CD4-positive, alpha-beta T cell treated with Interleukin-6 for 4 hours (primary cell): ENCODE measurements around the gene PEAR1.

Experiments used
- DNase-seq: peaks from one replicate; pipeline ENCODE4 v3.0.0-alpha.2; 2020; ENCODE audit warnings: mixed read lengths

Gene PEAR1, protein sequence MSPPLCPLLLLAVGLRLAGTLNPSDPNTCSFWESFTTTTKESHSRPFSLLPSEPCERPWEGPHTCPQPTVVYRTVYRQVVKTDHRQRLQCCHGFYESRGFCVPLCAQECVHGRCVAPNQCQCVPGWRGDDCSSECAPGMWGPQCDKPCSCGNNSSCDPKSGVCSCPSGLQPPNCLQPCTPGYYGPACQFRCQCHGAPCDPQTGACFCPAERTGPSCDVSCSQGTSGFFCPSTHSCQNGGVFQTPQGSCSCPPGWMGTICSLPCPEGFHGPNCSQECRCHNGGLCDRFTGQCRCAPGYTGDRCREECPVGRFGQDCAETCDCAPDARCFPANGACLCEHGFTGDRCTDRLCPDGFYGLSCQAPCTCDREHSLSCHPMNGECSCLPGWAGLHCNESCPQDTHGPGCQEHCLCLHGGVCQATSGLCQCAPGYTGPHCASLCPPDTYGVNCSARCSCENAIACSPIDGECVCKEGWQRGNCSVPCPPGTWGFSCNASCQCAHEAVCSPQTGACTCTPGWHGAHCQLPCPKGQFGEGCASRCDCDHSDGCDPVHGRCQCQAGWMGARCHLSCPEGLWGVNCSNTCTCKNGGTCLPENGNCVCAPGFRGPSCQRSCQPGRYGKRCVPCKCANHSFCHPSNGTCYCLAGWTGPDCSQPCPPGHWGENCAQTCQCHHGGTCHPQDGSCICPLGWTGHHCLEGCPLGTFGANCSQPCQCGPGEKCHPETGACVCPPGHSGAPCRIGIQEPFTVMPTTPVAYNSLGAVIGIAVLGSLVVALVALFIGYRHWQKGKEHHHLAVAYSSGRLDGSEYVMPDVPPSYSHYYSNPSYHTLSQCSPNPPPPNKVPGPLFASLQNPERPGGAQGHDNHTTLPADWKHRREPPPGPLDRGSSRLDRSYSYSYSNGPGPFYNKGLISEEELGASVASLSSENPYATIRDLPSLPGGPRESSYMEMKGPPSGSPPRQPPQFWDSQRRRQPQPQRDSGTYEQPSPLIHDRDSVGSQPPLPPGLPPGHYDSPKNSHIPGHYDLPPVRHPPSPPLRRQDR

DNA sequence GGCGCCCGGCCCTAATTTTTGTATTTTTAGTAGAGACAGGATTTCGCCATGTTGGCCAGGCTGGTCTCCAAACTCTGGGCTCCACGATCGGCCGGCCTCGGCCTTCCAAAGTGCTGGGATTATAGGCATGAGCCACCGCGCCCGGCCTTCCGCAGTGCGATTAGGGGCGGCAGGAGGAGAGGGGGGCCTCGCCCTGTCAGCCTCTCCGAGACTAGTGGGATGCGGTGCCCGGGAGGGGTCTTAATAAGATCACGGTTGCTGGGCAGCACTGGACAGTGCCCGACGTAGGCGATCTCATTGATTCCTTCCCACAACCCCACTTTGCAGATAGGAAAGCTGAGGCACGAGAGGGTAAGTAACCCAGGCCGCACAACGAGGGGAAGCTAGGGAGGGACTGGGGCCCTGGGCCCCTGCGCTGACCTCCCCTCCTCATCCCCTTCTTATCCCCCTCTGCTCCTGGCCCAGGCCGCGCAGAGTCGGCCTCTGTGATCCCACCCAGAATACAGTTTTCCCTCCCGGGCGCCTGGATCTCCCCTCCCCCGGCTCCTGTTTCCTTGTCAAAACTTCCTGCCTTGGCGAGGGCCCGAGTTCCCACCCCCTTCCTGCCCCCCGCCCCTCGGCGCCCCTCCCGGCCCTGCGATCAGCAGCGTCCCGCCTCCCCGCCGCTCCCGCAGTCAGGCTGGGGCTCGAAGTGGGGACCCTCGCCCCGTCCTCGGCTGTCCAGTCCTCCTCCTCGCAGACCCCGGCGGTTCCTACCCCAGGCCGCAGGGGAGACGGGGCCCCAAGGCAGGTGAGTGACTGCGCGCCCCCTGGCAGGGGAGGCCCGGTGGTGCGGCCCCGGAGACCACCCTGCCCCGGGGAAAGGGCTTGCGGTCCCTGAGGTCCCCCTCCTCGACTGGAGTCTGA, at the start of gene PEAR1:
Gene PEAR1 (plus strand): TSS at position 671 of the 906 bp plus-strand sequence. CDS start 10,209 bp downstream, outside the sequence.
- DNase-seq, result peak; percentile 34

DNA sequence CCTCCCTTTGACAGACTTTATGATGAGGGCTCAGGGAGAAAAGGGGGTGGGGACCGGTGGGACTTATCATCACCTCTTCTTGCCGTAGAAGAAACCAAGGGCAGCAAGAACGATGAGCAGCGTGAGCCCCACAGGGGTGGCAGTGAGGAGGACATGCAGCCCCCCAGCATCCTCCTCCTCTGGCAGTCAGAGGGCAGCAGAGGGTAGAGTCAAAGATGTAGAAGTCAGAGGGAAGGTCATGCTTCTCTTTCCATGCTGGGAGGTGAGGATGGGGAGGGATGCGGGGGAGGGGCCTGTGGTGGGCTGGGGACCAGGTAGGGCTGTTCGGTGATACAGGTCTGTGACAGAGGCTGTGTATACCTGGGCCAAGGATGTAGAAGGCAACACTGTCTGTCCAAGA, 49.4 kb upstream of the PEAR1 start:
- DNase-seq, result no peak

DNA sequence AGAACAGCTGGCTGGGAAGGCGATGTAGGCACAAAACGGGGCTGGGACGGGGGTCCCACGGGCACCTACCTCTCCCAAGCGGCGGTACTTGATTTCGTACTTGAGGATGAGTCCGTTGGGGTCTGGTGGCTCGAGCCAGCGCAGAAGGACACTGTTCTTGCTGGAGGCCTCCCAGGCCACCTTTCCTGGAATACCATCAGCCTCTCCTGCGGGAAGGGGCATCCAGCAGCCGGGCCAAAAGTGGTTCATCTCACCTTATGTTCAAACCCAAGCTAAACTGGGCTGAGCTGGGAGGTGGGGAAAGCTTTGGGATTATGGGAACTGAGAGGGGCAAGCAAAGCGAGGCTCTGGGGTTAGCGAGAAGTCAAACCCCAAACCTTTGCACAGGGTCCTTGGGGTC, 48.9 kb upstream of the PEAR1 start:
- DNase-seq, result no peak

DNA sequence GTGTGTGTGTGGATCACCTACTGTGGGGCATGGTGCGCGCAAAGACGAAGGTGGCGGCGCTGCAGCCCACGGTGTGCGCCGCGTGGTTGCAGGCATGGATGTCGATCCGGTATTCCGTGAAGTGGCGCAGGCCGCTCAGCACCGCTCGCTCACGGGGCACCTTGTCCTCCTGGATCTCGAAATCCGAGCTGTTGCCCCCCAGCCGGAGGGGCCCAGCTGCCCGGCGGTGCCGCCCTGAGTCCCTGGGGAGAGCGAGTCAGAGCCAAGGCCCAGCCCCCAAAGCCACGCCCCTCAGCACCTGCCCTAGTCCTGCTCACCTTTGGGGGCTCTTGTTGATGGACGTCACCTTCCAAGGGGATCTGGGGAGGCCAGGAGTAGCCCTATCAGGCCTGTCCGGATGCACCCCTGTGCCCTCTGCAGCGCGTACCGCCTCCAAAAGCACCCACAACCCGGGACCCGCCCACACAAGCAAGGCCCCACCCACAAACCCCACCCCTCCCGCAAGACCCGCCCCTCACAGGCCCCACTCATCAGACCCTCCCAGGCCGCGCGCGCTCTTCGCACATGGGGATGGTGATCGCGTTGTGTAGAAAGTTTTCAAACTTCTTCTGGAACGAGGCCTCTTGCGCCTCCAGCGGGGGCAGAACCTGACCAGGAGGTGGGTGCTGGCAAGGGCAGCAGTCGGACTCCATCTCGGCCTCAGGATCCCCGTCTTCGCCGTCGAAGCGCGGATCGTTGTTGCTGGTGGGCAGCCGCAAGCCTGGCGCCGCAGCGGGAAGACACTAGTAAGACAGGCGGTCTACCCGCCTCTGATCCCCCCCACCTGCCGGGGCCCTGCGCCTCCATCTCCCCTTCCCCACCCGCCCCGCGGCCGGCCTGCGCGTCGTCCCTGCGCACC, 48.2 kb upstream of the PEAR1 start:
- DNase-seq, result peak; percentile 61

DNA sequence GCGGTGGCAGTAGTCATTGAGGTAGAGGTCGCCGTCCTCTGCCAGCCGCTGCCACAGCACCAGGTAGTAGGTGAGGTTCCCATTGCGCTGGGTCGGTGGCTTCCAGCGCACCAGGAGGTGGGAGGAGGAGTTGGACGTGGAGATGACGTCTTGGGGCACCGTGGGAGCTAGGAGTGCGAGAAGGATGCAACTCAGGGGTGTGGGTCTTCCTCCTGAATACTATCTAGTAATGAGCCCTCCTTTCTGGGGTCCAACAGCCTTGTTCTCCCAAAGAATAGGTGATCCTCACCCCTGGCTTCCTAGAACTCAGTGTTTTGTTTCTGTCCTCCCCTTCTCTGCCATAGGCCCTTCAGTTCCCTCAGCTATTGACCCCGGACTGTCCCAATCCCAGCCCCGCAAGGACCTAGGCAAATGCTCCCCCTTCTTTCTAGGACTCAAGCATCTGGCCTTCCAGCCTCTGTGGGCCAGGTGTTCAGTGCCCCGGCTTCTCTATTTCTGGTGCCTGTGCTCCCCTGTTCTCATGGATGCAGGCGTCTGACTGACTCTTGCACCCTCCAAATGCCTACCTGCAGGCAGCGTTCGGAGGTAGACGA, 47.5 kb upstream of the PEAR1 start:
- no peak for DNase-seq

DNA sequence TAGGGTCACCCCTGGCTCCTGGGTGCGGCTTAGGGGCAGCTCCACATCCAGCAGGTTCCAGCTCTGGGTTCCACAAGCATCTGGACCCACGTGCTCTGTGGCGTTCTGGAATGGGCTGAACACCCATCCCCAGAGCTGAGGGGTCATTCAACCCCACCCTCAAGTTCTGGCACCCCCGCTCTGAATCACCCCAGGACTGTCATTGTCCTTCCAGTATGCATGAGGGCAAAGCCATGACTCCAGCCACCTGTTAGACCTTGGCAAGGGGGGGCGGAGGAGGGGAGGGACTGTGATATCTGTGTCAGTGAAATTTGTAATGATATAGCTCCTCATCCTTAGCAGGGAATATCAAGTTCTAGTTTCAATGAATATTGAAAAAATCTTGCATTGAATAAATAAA, 46.9 kb upstream of the PEAR1 start:
- no peak for DNase-seq

DNA sequence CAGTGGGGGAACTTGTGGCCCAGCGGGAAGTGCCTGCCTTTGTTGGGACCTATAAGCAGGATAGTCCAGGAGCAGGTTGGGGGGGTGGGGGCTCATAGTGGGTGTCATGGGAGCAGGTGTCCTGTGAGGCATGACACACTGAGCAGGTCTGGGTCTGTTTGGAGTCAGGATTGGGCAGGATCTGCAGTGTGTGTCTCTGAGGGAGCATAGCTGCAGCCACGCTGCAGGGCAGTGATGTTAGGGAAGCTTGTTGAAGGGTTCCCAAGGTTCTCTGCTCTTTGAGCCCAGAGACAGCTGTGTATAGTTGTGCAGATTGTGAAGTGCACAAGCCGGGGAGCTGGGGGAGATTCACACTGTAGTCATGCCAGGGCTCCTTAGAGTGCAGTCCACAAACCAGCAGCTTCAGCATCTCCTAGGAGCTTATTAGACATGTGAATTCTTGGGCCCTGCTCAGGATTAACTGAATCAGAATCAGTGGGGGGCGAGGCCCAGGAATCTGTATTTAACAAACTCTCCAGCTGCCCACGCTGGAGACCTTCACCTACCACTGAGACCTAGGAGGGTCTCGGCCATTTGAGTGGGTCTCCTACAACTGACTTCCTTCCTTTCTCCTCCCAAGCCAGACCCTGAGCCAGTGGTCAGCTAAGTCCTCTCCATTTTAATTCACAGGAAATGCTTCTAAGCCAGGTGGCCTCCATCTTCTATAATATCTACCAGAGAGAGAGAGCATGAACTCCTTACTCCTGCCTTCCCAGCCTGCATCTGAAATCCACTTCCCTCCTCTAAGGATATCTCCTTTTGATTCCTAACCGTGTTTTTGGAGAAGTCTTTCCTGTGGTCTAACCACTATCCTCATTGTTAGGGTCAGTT, 45.7 kb upstream of the PEAR1 start:
- DNase-seq, result no peak

DNA sequence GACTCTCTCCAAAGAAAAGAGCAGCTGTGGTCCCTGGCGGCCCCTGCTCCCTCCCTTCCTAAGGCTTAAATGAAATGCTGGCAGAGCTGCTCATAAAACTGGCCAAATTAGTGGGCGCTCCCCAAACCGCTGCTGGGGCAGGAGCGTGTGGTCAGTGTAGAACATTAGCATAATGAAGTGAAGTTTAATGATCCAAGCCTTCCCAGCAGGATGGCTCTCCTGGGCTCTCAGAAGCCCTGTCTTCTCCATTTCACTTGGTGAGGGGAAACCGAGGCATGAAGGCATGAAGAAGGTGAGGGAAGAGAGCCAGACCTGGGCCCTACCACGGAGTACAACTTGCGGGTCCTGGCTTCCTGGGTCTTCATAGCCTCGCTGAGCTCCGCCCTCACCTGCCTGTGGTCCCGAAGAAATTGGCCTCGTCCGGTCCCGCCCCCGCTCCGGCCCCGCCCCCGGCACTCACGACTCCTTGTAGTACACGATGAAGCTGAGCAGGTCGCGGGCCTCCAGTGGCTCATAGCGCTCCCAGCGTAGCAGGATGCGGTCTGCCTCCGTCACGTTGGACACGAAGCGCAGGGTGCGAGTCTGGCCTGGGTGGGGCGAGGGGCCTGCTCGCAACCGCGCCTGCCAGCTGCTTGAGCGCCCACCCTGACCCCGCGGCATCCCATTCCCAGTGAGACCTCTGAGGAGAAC, 44.9 kb upstream of the PEAR1 start:
- DNase-seq, result peak; percentile 93

DNA sequence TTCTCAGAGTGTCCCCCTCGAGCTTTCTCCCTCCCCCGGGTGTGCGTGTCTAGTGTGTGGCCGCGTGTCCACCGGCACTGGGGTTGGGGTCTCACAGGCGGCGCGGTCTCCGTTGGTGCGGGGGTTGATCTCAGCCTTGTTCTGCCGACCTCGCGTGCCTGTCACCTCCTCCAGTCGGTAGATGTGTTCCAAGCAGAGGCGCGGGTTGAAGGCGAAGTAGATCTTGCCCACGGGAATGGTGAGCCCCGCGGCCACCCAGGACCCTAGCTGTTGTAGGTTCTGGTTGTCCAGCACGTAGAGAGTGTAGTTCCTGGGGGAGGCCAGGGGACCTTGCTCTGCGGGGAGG, 44.4 kb upstream of the PEAR1 start:
- no peak for DNase-seq

DNA sequence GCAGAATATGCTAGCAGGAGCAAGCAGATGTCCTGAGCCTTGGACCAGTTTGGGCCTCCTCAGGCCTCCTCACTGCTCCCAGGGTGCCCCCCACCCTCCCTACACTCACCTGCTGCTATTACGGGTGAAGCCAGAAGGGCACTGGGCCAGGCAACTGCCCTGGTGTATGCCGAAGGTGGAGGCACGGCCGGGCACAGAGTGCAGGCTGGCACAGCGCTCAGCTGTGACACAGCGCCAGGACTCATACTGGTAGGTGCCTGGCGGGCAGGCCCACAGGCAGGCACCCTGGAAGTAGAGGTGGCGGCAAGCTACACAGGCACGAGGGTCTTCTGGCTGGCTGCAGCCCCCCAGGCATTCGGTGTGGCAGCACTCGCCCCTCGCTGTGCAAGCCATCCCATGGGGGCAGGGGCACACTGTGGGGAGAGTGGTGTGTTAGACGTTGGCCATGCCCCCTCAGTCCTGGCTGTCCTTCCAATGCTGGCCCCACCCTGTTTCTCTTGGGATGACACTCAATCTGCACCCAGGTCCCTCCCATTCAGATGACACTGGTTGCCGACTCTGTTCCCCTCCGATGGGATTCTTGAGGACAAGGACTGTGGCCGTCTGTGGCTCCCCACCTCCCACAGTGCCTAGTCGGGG, 41.6 kb upstream of the PEAR1 start:
- no peak for DNase-seq

DNA sequence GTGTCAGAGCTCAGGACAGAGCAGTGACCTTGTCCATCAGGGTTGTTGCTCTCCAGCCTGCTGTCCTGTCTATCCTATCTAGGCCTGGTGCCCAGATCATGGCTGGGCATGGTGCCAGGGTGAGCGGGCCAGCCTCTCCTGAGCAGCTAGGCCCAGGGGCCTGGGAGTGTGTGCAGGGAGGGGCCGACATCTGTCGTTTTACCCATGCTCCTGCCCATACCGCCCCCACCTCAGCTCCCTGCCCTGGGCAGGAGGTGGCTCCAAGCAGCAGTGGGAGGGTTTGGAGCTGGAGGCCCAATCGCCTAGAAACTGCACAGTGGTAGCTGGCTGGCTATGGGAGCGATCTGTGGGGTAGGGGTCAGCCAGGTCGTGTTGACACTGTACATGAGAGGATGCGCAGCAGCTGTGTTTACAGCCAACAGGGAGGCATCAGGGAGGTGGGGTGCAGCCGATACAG, 41.1 kb upstream of the PEAR1 start:
- DNase-seq, result no peak

DNA sequence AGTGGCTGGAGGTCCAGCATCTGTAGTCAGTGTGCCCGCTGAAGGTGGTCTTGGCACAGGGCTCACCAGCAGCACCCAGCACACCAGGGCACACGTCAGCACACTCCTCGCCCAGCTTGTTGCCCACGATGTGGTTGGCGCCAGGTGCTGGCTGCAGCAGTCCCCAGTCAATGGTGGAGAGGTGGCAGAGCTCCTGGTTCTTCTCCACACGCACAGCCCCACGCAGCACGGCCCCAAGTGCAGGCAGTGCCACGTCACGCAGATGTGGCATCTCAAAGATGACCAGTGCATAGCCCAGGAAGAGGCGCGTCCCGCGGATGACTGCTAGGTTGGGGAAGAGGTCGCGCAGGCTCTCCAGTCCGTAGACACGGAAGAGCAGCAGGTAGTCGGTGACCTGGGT, 39.8 kb upstream of the PEAR1 start:
- DNase-seq, result no peak

DNA sequence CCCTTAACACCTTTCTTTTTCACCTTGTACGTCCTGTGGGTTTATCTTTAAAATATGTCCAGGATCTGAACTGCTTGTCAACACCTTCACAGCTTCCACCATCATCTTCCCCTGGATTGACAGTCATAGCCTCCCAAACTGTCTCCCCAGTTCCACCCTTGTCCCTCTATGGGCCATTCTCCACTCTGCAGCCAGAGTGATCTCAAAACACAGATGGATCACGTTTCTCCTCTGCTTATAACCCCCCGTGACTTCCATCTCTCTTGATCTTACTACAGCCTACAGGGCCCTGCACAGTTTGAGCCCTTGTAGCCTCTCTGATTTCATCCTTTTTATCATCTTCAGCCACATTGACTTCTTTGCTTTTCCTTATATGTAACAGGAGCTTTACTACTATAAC, 38.9 kb upstream of the PEAR1 start:
- DNase-seq, result no peak

DNA sequence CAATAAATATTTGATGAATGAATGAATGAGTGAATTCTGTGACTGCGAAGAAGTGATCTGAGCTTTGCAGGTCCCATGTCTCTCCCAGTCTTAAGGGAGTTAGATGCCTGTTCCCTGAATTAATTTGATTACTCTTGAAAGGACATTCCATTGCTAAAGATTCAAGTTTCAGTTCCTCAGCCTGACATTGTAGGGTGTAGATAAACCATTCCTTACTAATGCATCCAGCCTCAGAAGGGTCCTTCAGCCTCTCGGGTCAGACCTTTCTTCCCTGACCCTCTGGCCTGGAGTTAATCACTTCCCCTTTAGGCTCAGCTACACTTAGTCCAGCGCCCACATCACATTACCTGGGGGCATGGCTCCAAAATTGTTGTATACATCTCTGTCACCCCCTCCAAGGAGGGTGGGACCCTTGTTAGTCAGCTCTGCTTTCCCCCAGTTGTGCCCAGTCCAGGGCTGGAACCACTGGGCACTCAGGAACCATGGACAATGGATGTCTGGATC, 37.2 kb upstream of the PEAR1 start:
- no peak for DNase-seq

DNA sequence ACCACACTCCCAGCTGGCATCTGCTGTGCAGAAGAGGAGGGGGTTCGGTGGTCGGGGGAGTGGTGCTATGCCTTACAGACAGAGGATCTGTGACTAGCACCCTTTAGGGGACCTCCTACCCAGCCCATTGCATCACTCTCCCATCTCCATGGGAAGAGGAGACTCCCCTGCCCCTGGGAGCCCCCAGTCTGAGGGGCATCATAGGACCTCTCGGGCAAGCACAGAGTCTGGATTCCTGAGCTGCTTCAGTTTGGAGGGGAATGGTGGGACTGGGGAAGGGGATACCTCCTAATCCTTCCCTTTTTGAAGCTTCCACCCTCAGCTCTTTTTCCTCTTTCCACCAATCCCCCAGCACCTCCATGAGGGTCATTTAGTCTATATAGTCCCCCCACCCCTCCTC, 36.0 kb upstream of the PEAR1 start:
- DNase-seq, result no peak

DNA sequence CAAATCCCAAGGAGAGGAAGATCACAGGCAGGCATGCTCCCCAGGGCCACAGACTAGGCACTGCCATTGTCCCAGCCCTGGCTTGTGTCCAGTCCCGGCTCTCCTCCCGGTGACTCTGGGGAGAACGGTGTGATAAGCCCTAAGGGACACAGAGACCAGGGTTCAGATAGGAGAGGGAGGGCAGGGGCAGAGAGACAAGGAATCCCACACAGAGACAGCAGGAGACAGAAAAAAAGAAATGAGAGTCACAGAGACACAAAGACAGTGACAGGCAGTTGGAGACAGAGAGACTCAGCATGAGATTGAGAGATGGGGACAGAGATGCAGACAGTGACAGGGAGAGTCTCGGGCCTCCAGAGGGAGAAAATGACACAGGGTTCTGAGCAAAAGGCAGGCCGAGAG, 35.0 kb upstream of the PEAR1 start:
- no peak for DNase-seq

DNA sequence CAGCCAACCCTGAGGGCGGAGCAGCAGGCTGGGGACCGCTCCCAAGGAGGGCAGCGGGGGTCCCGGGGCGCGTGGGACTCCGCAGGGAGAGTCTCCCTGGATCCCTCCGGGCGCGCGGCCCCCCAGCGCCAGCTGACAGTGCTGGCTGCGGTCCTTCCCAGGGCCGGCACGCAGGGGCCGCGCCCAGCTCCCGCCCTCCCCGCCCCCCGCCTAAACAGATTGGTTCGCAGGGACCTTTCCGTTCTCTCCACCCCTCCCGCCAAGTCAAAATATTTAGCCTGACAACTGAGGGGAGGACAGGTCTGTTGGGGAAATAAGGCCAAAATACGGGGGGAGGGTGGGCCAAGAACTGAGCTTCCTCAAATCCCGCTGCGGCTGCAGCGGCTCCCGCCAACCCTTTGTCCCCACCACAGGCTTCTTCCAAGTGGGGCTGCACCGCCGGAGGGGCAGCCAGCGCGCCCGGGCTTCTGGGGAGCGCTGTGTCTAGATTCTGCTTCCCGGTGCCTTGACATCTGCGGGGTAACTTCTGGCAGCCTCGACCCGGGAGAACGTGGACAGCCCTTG, 34.5 kb upstream of the PEAR1 start, which contains the start of gene INSRR:
Gene INSRR (minus strand): TSS at position 159 of the 564 bp plus-strand sequence. CDS start 496 bp downstream, outside the sequence.
- DNase-seq, result no peak

DNA sequence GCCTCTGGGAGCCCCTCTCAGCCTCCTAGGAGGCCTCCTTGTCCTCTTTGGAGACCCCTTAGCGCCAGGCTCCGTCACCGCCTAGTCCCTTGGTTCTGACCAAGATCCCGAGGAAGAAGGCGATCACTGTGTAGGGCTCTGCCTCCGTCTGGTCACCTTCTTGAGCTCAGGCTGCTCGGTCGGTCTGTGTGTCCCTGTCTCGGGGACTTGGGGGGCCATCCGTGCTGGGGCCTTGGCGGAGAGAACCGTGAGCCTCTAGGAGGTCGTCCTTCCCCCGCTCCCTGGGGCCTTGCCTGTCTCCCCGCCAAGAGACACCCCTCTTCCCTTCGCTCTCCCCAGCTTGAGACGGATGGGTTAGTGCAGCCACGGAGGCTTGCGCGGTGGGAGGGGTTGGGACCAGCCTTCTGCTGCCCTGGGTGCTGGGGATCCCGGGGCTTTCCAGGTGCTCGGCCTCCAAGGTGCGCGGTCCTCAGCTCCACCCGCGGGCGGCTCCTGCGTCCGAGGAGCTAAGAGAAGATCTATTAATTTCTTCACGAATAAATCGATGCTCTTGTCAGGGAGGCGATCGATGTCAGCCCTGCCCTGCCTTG, 33.9 kb upstream of the PEAR1 start:
- peak; percentile 26 for DNase-seq
